Tibial nerve (tissue), 4 donors: ENCODE results near the gene ZNF507.

Source experiments
- CTCF ChIP-seq, 5 experiments: fragments of 200-600 bp in 3 of 5; fragments of 450-650 bp in 2 of 5; sonication (generic) in 3 of 5; IDR thresholded peaks; one replicate each; pipeline ENCODE4 v1.5.1; 2016 to 2019; ENCODE audit warnings: antibody characterized with exemption in 5 of 5, mild to moderate bottlenecking in 3 of 5, moderate library complexity in 2 of 5
- EP300 ChIP-seq, 2 donors: sonication (generic); formaldehyde crosslinking; IDR thresholded peaks; one replicate each; pipeline ENCODE4 v1.6.1; 2017; ENCODE audit warnings: antibody characterized with exemption in 2 of 2, mild to moderate bottlenecking in 1 of 2
- POLR2A ChIP-seq, 2 donors: fragments of 450-650 bp; IDR thresholded peaks; one replicate each; pipeline ENCODE4 v1.6.1; 2017; ENCODE audit warnings: antibody characterized with exemption in 2 of 2, mild to moderate bottlenecking in 2 of 2, moderate library complexity in 2 of 2

- TF ChIP-seq CTCF (IDR thresholded peaks at IDR 0.05) (no peak), POLR2A (IDR thresholded peaks at IDR 0.05) (no peak), EP300 (IDR thresholded peaks at IDR 0.05) (no peak)
Measured at GRCh38 chr19:32415669-32416068, 70.3 kb downstream of the ZNF507 start.
